HG03045 (cell line): ENCODE results near the gene VPS13D.

Experiments
- ATAC-seq: cut with Tn5 transposase; IDR thresholded peaks from one replicate; pipeline ENCODE4 v1.9.1; 2021; ENCODE audit warnings: mild to moderate bottlenecking, moderate library complexity; ENCODE audit not compliant: unreplicated experiment

VPS13D gene

GRCh38 chr1:12480041-12480440 is 250.2 kb downstream of the VPS13D start:
- ATAC-seq = no peak

- no peak for ATAC-seq
These were observed 251.0 kb downstream of the VPS13D start for GRCh38 chr1:12480748-12481362.

- no peak for ATAC-seq
These were observed 252.1 kb downstream of the VPS13D start for GRCh38 chr1:12481928-12482327.

GRCh38 chr1:12482988-12483387 is 253.2 kb downstream of the VPS13D start:
- no peak for ATAC-seq

- ATAC-seq = no peak
These were observed 255.6 kb downstream of the VPS13D start for GRCh38 chr1:12485231-12486058.

- ATAC-seq = no peak
These were observed 256.2 kb downstream of the VPS13D start for GRCh38 chr1:12486059-12486341.

GRCh38 chr1:12486401-12487005 is 256.7 kb downstream of the VPS13D start:
- ATAC-seq = no peak

GRCh38 chr1:12487520-12487919 is 257.7 kb downstream of the VPS13D start:
- ATAC-seq = no peak

GRCh38 chr1:12488666-12489354 is 259.0 kb downstream of the VPS13D start:
- ATAC-seq = no peak

GRCh38 chr1:12490532-12491142 is 260.8 kb downstream of the VPS13D start:
- ATAC-seq = no peak

- ATAC-seq = no peak
These were observed 261.8 kb downstream of the VPS13D start for GRCh38 chr1:12491656-12492055.

- ATAC-seq = no peak
These were observed 265.9 kb downstream of the VPS13D start for GRCh38 chr1:12495725-12496124.

GRCh38 chr1:12496154-12496961 is 266.5 kb downstream of the VPS13D start:
- no peak for ATAC-seq

- ATAC-seq = no peak
These were observed 269.9 kb downstream of the VPS13D start for GRCh38 chr1:12499539-12500240.

GRCh38 chr1:12501661-12502060 is 271.8 kb downstream of the VPS13D start:
- no peak for ATAC-seq

- no peak for ATAC-seq
These were observed 272.7 kb downstream of the VPS13D start for GRCh38 chr1:12502336-12503109.

- no peak for ATAC-seq
These were observed 273.9 kb downstream of the VPS13D start for GRCh38 chr1:12503709-12504108.

GRCh38 chr1:12504601-12505000 is 274.8 kb downstream of the VPS13D start:
- no peak for ATAC-seq

GRCh38 chr1:12505231-12505630 is 275.4 kb downstream of the VPS13D start:
- ATAC-seq = no peak
